ENCODE data around the gene TLCD3B.

Gene TLCD3B

DNA sequence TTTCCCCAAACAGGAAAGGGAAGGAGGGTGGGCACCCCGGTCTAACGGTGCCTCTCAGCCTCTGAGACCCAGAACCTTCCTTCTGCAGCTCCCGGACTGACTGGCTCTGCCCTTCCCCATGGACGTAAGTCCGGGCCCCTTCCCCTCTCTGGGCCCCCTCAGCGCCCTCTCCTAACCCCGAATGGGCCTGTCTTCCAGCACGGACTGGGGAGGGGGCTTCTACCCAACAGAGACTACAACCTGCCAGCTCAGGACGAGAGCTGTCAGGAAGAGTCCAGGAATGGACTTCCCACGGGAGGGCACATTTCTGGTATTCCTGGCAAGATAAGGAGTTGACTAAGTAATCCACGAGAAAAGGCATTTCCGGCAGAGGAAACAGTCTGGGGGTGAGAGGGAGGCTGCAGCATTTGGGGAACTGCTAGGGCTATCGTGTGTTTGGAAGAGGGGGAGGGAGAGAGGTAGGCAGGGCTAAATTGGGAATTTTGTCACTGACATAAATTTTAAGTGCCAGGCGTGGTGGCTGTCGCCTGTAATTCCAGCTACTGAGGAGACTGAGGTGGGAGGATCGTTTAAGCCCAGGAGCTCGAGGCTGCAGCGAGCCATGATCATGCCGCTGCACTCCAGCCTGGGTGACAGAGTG is 22.4 kb upstream of the TLCD3B start:
- peak overlapping the region; percentile 78 for H3K4me2 ChIP-seq (ENCODE audit: low read length)
- H3K4me3 ChIP-seq (ENCODE audit: low read length): peak overlapping the region; percentile 97
- no peaks in the 10 kb centered on the region for H4K20me1 ChIP-seq (ENCODE audit: control insufficient read depth, insufficient read depth, low read depth, low read length)
- no peak for TF ChIP-seq EZH2phosphoT487 (IDR thresholded peaks at IDR 0.05; ENCODE audit: borderline replicate concordance, low read length)
- H3K27ac ChIP-seq (ENCODE audit: low read depth, low read length): peak overlapping the region; percentile 71
- no peaks in the 10 kb centered on the region for H3K9me3 ChIP-seq (ENCODE audit: control insufficient read depth, insufficient read depth, low read length)
- H3K79me2 ChIP-seq (ENCODE audit: control insufficient read depth, low read length): peaks cover 15% of the 10 kb centered on the region
- H3K4me1 ChIP-seq (ENCODE audit: control insufficient read depth, low read length): peaks cover 28% of the 10 kb centered on the region
- H3K27me3 ChIP-seq (ENCODE audit: control insufficient read depth, low read length): no peaks in the 10 kb centered on the region
- peaks cover 3% of the 10 kb centered on the region; the same call in 1 of the 2 replicates for H3F3A ChIP-seq (ENCODE audit: control insufficient read depth, insufficient read depth)
- peaks cover 6% of the 10 kb centered on the region; the same call in 1 of the 2 replicates for H3K36me3 ChIP-seq (ENCODE audit: control insufficient read depth, low read length)
- no peaks in the 10 kb centered on the region for H3K9me2 ChIP-seq (replicated peaks; ENCODE audit: control insufficient read depth, low read length)

DNA sequence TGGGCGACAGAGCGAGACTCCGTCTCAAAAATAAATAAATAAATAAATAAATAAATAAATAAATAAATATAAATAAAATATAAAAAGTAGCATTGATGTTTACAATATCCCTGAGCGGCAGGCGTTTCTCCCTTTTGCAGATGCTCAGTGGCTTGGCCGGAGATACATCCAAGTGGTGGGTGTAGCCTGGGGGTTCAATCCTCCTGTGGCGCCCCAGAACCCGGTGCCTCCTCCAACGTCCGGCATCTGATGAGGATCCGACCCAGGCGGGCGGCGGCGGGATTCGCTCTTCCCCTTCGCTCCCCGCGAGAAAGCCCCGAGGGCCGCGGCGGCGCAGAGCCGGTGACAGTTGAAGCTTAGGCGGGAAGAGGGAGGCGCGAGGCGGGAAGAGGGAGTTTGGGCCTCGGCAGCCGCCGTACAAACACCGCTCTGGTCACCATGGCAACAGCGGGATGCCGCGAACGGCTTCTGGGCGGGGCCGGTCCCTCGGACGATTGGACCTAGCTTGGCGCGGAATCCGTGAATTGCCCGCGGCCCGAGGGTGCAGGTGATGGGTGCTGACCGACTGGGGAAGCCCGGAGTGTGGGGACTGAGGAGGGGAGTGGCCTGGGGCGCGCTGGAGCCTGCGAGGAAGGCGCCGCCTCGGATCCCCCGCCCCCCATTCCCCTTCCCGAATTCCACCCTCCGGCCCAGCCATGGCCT is 21.8 kb upstream of the TLCD3B start:
- Histone ChIP-seq H3K36me3 (ENCODE audit: control insufficient read depth, low read length) (peaks cover 6% of the 10 kb centered on the region; the same call in 1 of the 2 replicates), H3K79me2 (ENCODE audit: control insufficient read depth, low read length) (peaks cover 15% of the 10 kb centered on the region), H3K4me2 (ENCODE audit: low read length) (peak overlapping the region; percentile 78), H3K27me3 (ENCODE audit: control insufficient read depth, low read length) (no peaks in the 10 kb centered on the region), H3K27ac (ENCODE audit: low read depth, low read length) (peak overlapping the region; percentile 71), H4K20me1 (ENCODE audit: control insufficient read depth, insufficient read depth, low read depth, low read length) (no peaks in the 10 kb centered on the region), H3K9me2 (replicated peaks; ENCODE audit: control insufficient read depth, low read length) (no peaks in the 10 kb centered on the region), H3F3A (ENCODE audit: control insufficient read depth, insufficient read depth) (peaks cover 3% of the 10 kb centered on the region; the same call in 1 of the 2 replicates), H3K4me3 (ENCODE audit: low read length) (peak overlapping the region; percentile 97), H3K4me1 (ENCODE audit: control insufficient read depth, low read length) (peaks cover 28% of the 10 kb centered on the region), H3K9me3 (ENCODE audit: control insufficient read depth, insufficient read depth, low read length) (no peaks in the 10 kb centered on the region)
- no peak for TF ChIP-seq EZH2phosphoT487 (IDR thresholded peaks at IDR 0.05; ENCODE audit: borderline replicate concordance, low read length)
- TF ChIP-seq, protein P1, sequence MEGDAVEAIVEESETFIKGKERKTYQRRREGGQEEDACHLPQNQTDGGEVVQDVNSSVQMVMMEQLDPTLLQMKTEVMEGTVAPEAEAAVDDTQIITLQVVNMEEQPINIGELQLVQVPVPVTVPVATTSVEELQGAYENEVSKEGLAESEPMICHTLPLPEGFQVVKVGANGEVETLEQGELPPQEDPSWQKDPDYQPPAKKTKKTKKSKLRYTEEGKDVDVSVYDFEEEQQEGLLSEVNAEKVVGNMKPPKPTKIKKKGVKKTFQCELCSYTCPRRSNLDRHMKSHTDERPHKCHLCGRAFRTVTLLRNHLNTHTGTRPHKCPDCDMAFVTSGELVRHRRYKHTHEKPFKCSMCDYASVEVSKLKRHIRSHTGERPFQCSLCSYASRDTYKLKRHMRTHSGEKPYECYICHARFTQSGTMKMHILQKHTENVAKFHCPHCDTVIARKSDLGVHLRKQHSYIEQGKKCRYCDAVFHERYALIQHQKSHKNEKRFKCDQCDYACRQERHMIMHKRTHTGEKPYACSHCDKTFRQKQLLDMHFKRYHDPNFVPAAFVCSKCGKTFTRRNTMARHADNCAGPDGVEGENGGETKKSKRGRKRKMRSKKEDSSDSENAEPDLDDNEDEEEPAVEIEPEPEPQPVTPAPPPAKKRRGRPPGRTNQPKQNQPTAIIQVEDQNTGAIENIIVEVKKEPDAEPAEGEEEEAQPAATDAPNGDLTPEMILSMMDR (IDR thresholded peaks at IDR 0.05; ENCODE audit: low read depth, low read length, poor library complexity, severe bottlenecking): no peak

GRCh38 chr16:30051518-30051917 is 20.4 kb upstream of the TLCD3B start:
- Histone ChIP-seq H3K27ac (ENCODE audit: low read depth, low read length) (no peak overlapping the region), H3K79me2 (ENCODE audit: control insufficient read depth, low read length) (peaks cover 15% of the 10 kb centered on the region), H3K9me2 (replicated peaks; ENCODE audit: control insufficient read depth, low read length) (no peaks in the 10 kb centered on the region), H3K9me3 (ENCODE audit: control insufficient read depth, insufficient read depth, low read length) (no peaks in the 10 kb centered on the region), H3K4me2 (ENCODE audit: low read length) (peak overlapping the region; percentile 78), H3K27me3 (ENCODE audit: control insufficient read depth, low read length) (no peaks in the 10 kb centered on the region), H3K36me3 (ENCODE audit: control insufficient read depth, low read length) (0 out of 2 replicates have a peak, but pooled peaks cover 6% of the 10 kb centered on the region), H3K4me3 (ENCODE audit: low read length) (peak overlapping the region; percentile 97), H4K20me1 (ENCODE audit: control insufficient read depth, insufficient read depth, low read depth, low read length) (no peaks in the 10 kb centered on the region), H3F3A (ENCODE audit: control insufficient read depth, insufficient read depth) (peaks cover 3% of the 10 kb centered on the region; the same call in 1 of the 2 replicates), H3K4me1 (ENCODE audit: control insufficient read depth, low read length) (peaks cover 28% of the 10 kb centered on the region)
- TF ChIP-seq, protein P1 (IDR thresholded peaks at IDR 0.05; ENCODE audit: low read depth, low read length, poor library complexity, severe bottlenecking): no peak
- no peak for TF ChIP-seq EZH2phosphoT487 (IDR thresholded peaks at IDR 0.05; ENCODE audit: borderline replicate concordance, low read length)

DNA sequence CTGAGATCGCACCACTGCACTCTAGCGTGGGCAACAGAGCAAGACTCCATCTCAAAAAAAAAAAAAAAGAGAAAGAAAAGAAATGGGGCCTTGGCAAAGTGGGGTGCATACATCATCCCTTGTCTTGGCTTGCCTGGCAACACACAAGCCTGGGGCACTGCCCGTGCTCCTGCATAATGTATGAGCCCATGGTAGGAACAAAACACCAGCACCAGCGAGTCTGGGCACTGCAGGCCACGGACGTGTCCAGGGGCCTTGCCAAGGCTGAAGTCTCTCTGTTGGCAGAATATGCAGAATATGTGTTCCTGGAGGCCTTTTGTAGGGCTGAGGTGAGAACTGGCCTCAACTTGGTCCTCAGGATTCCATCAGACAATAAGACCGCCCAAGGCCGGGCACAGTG is 18.8 kb upstream of the TLCD3B start:
- Histone ChIP-seq H3K9me3 (ENCODE audit: control insufficient read depth, insufficient read depth, low read length) (no peaks in the 10 kb centered on the region), H4K20me1 (ENCODE audit: control insufficient read depth, insufficient read depth, low read depth, low read length) (no peaks in the 10 kb centered on the region), H3K4me3 (ENCODE audit: low read length) (no peak overlapping the region), H3K79me2 (ENCODE audit: control insufficient read depth, low read length) (peaks cover 15% of the 10 kb centered on the region), H3F3A (ENCODE audit: control insufficient read depth, insufficient read depth) (0 out of 2 replicates have a peak, but pooled peaks cover 3% of the 10 kb centered on the region), H3K9me2 (replicated peaks; ENCODE audit: control insufficient read depth, low read length) (no peaks in the 10 kb centered on the region), H3K27ac (ENCODE audit: low read depth, low read length) (no peak overlapping the region), H3K27me3 (ENCODE audit: control insufficient read depth, low read length) (no peaks in the 10 kb centered on the region), H3K4me2 (ENCODE audit: low read length) (no peak overlapping the region), H3K4me1 (ENCODE audit: control insufficient read depth, low read length) (peaks cover 22% of the 10 kb centered on the region), H3K36me3 (ENCODE audit: control insufficient read depth, low read length) (no peaks in the 10 kb centered on the region)
- no peak for TF ChIP-seq EZH2phosphoT487 (IDR thresholded peaks at IDR 0.05; ENCODE audit: borderline replicate concordance, low read length)
- TF ChIP-seq, protein P1 (IDR thresholded peaks at IDR 0.05; ENCODE audit: low read depth, low read length, poor library complexity, severe bottlenecking): no peak
